HUES6 (cell line): Measurements from ENCODE around the gene HDDC2.

Experiments used
- H3K27ac ChIP-seq: 2 replicates; pipeline ENCODE4 v1.7.0; 2013; ENCODE audit warnings: low read depth, mild to moderate bottlenecking, low read length, inconsistent platforms
- H3K27me3 ChIP-seq: 2 replicates; pipeline ENCODE4 v1.6.1; 2013; ENCODE audit warnings: low read length; ENCODE audit not compliant: control insufficient read depth, insufficient read depth
- H3K36me3 ChIP-seq: 2 replicates; pipeline ENCODE4 v1.6.1; 2013; ENCODE audit warnings: low read length; ENCODE audit not compliant: control insufficient read depth, insufficient read depth
- H3K4me1 ChIP-seq: 2 replicates; pipeline ENCODE4 v1.6.1; 2013; ENCODE audit warnings: low read length; ENCODE audit not compliant: control insufficient read depth, insufficient read depth
- H3K4me3 ChIP-seq: 2 replicates; pipeline ENCODE4 v1.5.1; 2013; ENCODE audit warnings: low read depth, low read length
- H3K9ac ChIP-seq: one replicate; pipeline ENCODE4 v1.6.1; 2013; ENCODE audit warnings: mild to moderate bottlenecking, low read length
- H3K9me3 ChIP-seq: 2 replicates; pipeline ENCODE4 v1.6.1; 2013; ENCODE audit warnings: low read depth, low read length; ENCODE audit not compliant: control insufficient read depth, insufficient read depth

Gene HDDC2, protein sequence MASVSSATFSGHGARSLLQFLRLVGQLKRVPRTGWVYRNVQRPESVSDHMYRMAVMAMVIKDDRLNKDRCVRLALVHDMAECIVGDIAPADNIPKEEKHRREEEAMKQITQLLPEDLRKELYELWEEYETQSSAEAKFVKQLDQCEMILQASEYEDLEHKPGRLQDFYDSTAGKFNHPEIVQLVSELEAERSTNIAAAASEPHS

GRCh38 chr6:125301435-125302391, at the start of gene HDDC2:
HDDC2 (minus strand) TSS chr6:125301967; CDS start chr6:125301932, 35 bp downstream.
- Histone ChIP-seq H3K27ac (peak within 1 kb of the TSS; percentile 84), H3K27me3 (no peaks in the 10 kb centered on the region), H3K9ac (peak within 1 kb of the TSS; percentile 94), H3K9me3 (peaks cover 4% of the 10 kb centered on the region; the same call in 1 of the 2 replicates), H3K36me3 (peaks cover 33% of the 10 kb centered on the region), H3K4me3 (peak within 1 kb of the TSS; percentile 79), H3K4me1 (no peaks in the 10 kb centered on the region)

GRCh38 chr6:125346926-125347563, 45.3 kb upstream of the HDDC2 start:
- H3K9ac ChIP-seq, result no peak overlapping the region
- H3K27ac ChIP-seq, result no peak overlapping the region
- H3K4me1 ChIP-seq, result 0 out of 2 replicates have a peak, but pooled peaks cover 9% of the 10 kb centered on the region
- H3K27me3 ChIP-seq, result no peaks in the 10 kb centered on the region
- no peaks in the 10 kb centered on the region for H3K36me3 ChIP-seq
- H3K4me3 ChIP-seq, result no peak overlapping the region
- H3K9me3 ChIP-seq, result no peaks in the 10 kb centered on the region

- H3K27ac ChIP-seq, result no peak overlapping the region
- no peak overlapping the region for H3K4me3 ChIP-seq
- H3K36me3 ChIP-seq, result no peaks in the 10 kb centered on the region
- no peak overlapping the region for H3K9ac ChIP-seq
- H3K9me3 ChIP-seq, result no peaks in the 10 kb centered on the region
- no peaks in the 10 kb centered on the region for H3K27me3 ChIP-seq
- 0 out of 2 replicates have a peak, but pooled peaks cover 9% of the 10 kb centered on the region for H3K4me1 ChIP-seq
These were observed 44.6 kb upstream of the HDDC2 start for GRCh38 chr6:125346201-125346925.

- no peak overlapping the region for H3K27ac ChIP-seq
- H3K4me3 ChIP-seq, result no peak overlapping the region
- H3K4me1 ChIP-seq, result 0 out of 2 replicates have a peak, but pooled peaks cover 8% of the 10 kb centered on the region
- no peaks in the 10 kb centered on the region for H3K9me3 ChIP-seq
- no peaks in the 10 kb centered on the region for H3K36me3 ChIP-seq
- H3K9ac ChIP-seq, result no peak overlapping the region
- no peaks in the 10 kb centered on the region for H3K27me3 ChIP-seq
These were observed 39.7 kb upstream of the HDDC2 start for GRCh38 chr6:125341460-125341859.

- Histone ChIP-seq H3K27me3 (no peaks in the 10 kb centered on the region), H3K9ac (no peak overlapping the region), H3K27ac (no peak overlapping the region), H3K36me3 (no peaks in the 10 kb centered on the region), H3K4me3 (no peak overlapping the region), H3K4me1 (0 out of 2 replicates have a peak, but pooled peaks cover 3% of the 10 kb centered on the region), H3K9me3 (no peaks in the 10 kb centered on the region)
These were observed 39.2 kb upstream of the HDDC2 start for GRCh38 chr6:125340991-125341390.

DNA sequence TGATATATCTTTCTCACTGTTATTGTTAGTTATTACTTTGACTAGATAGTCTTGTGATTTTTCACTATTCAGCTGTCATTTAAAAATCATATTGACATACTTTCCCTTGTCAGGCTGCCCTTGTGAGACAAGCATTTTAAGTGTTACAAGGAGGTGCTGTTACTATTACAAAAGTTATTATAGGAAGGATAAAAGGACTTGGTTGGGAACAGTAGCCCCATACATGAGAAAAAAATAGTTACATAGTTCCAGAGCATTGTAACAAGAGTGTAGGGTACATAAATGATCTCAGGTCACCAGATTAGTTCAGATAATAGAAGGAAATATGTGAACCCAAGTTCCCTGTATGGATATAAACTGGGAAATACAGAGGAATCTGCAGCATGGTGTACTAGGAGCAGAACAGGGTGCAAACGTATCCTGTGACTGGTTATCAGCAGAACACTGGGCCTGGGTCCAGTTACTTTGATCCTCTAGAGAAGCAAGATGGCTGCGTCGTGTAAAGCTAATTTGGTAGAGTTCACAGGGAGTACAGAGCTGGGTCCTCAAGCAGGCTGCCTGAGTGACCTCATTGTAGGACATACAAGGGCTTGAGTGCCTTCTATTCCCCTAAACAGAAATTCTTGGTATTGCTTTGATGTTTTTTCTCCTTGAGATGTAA, 38.5 kb upstream of the HDDC2 start:
- no peak overlapping the region for H3K4me3 ChIP-seq
- no peaks in the 10 kb centered on the region for H3K36me3 ChIP-seq
- no peak overlapping the region for H3K9ac ChIP-seq
- no peaks in the 10 kb centered on the region for H3K4me1 ChIP-seq
- no peaks in the 10 kb centered on the region for H3K9me3 ChIP-seq
- no peaks in the 10 kb centered on the region for H3K27me3 ChIP-seq
- no peak overlapping the region for H3K27ac ChIP-seq

DNA sequence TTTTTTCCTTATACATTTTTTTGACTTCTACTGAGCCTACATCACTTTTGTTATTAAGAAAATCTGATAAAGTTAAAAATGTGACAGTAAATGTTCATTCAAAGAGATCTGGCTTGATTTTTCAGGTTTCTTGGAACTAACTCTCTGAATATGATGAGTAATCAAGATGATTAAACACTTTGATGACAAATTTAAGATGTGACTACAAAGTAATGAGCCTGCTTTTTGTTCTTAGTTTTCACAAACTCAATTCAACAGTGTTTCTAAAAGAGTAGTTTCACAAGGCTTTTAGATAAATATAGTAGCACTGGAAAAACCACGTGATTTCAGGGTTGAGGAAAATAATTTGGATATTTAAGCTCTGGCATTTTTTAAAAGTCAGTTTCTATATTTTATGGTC, 37.9 kb upstream of the HDDC2 start:
- Histone ChIP-seq H3K4me3 (no peak overlapping the region), H3K9ac (no peak overlapping the region), H3K27ac (no peak overlapping the region), H3K36me3 (no peaks in the 10 kb centered on the region), H3K9me3 (no peaks in the 10 kb centered on the region), H3K27me3 (no peaks in the 10 kb centered on the region), H3K4me1 (no peaks in the 10 kb centered on the region)

GRCh38 chr6:125338381-125338780, 36.6 kb upstream of the HDDC2 start:
- H3K4me3 ChIP-seq, result no peak overlapping the region
- no peak overlapping the region for H3K9ac ChIP-seq
- H3K27ac ChIP-seq, result no peak overlapping the region
- no peaks in the 10 kb centered on the region for H3K36me3 ChIP-seq
- H3K27me3 ChIP-seq, result no peaks in the 10 kb centered on the region
- H3K9me3 ChIP-seq, result no peaks in the 10 kb centered on the region
- H3K4me1 ChIP-seq, result no peaks in the 10 kb centered on the region

DNA sequence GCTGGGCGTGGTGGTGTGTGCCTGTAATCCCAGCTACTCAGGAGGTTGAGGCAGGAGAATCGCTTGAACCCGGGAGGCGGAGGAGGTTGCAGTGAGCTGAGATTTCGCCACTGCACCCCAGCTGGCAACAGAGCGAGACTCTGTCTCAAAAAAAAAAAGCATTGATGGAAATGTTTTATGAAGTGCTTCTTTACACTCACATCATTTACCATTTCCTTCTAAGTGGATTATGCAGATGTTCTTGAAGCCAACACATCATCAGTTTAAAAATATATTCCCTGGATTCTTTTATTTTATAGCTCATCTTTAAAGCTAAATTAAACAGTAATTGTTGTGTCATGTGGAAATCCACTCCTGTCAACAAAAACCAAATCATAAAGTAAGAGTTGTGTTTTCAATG, 35.9 kb upstream of the HDDC2 start:
- H3K9me3 ChIP-seq, result no peaks in the 10 kb centered on the region
- no peak overlapping the region for H3K4me3 ChIP-seq
- H3K27ac ChIP-seq, result no peak overlapping the region
- no peaks in the 10 kb centered on the region for H3K36me3 ChIP-seq
- H3K4me1 ChIP-seq, result no peaks in the 10 kb centered on the region
- no peak overlapping the region for H3K9ac ChIP-seq
- no peaks in the 10 kb centered on the region for H3K27me3 ChIP-seq

GRCh38 chr6:125332664-125333063, 30.9 kb upstream of the HDDC2 start:
- no peaks in the 10 kb centered on the region for H3K9me3 ChIP-seq
- no peak overlapping the region for H3K27ac ChIP-seq
- H3K4me1 ChIP-seq, result no peaks in the 10 kb centered on the region
- no peak overlapping the region for H3K4me3 ChIP-seq
- H3K27me3 ChIP-seq, result no peaks in the 10 kb centered on the region
- H3K36me3 ChIP-seq, result no peaks in the 10 kb centered on the region
- no peak overlapping the region for H3K9ac ChIP-seq
